IMR-90 (cell line): ENCODE data around the gene CLK1. TPM values are rescaled to one million over a fixed set of nuclear protein-coding genes. Genes with fewer than 3 reads are reported as not detected.
"Not testable (repeated sequence)": the region's sequence is repeated elsewhere in the genome, so short reads cannot be mapped to it uniquely, and the experiment has no call there.

Source experiments
- ATAC-seq: fragments of 200-7000 bp; cut with Tn5 transposase; 2 replicates; pipeline ENCODE4 v1.9.1; 2020; ENCODE audit warnings: low read depth, mild to moderate bottlenecking, moderate library complexity
- BruUV-seq: library from RNA; stranded (reverse); fragments of 400-500 nt; replicated peaks from 2 replicates; lab custom pipeline; 2021; lab: Mats Ljungman, UMichigan
- CTCF ChIA-PET: fragments of 300-600 bp; formaldehyde crosslinking; extraction: SDS; loops from one replicate; lab custom pipeline; 2021; ENCODE audit warnings: antibody characterized with exemption; lab: Yijun Ruan, JAX
- POLR2A ChIA-PET: fragments of 300-600 bp; sonication (Branson Sonifier 250); formaldehyde crosslinking; loops from one replicate; lab custom pipeline; 2022; ENCODE audit warnings: antibody characterized with exemption; ENCODE audit not compliant: unreplicated experiment; lab: Charles Lee
- DNase-seq: peaks from one replicate; pipeline ENCODE4 v3.0.0; 2013
- H2AFZ ChIP-seq: replicated peaks from 2 replicates; pipeline ENCODE3; 2013; ENCODE audit warnings: low read length, mild to moderate bottlenecking; ENCODE audit not compliant: poor library complexity
- H2AK5ac ChIP-seq: 2 replicates; pipeline ENCODE4 v1.6.1; 2013; ENCODE audit warnings: low read depth, low read length, inconsistent platforms
- H2AK9ac ChIP-seq: replicated peaks from 2 replicates; pipeline ENCODE3; 2013; ENCODE audit warnings: mild to moderate bottlenecking, low read depth, low read length, moderate library complexity; ENCODE audit not compliant: poor library complexity
- H2BK120ac ChIP-seq: 2 replicates; pipeline ENCODE4 v1.6.1; 2013; ENCODE audit warnings: low read depth, low read length, inconsistent platforms
- H2BK15ac ChIP-seq: 3 replicates; pipeline ENCODE4 v1.6.1; 2013; ENCODE audit warnings: low read depth, low read length, inconsistent platforms
- H2BK20ac ChIP-seq: 2 replicates; pipeline ENCODE4 v1.6.1; 2013; ENCODE audit warnings: low read depth, mild to moderate bottlenecking, inconsistent platforms, low read length, moderate library complexity
- H2BK5ac ChIP-seq: 2 replicates; pipeline ENCODE4 v1.6.1; 2013; ENCODE audit warnings: mild to moderate bottlenecking, low read depth, low read length, inconsistent platforms; ENCODE audit not compliant: poor library complexity, severe bottlenecking
- H3K14ac ChIP-seq: replicated peaks from 2 replicates; pipeline ENCODE4 v1.6.1; 2013; ENCODE audit warnings: low read depth, low read length, inconsistent platforms
- H3K18ac ChIP-seq: 2 replicates; pipeline ENCODE4 v1.6.1; 2013; ENCODE audit warnings: low read depth, low read length, control low read depth
- H3K23ac ChIP-seq: 2 replicates; pipeline ENCODE4 v1.6.1; 2013; ENCODE audit warnings: low read depth, low read length, inconsistent platforms
- H3K27ac ChIP-seq: 2 replicates; pipeline ENCODE4 v1.5.1; 2013; ENCODE audit warnings: mild to moderate bottlenecking, control low read depth, low read length; ENCODE audit not compliant: insufficient read depth
- H3K27me3 ChIP-seq: 2 replicates; pipeline ENCODE4 v1.6.1; 2013; ENCODE audit warnings: low read length; ENCODE audit not compliant: control insufficient read depth, insufficient read depth
- H3K36me3 ChIP-seq: 2 replicates; pipeline ENCODE4 v1.6.1; 2013; ENCODE audit warnings: low read length, mixed read lengths; ENCODE audit not compliant: control insufficient read depth, insufficient read depth
- H3K4ac ChIP-seq: 2 replicates; pipeline ENCODE4 v1.6.1; 2013; ENCODE audit warnings: low read depth, low read length, inconsistent platforms
- H3K4me1 ChIP-seq: 2 replicates; pipeline ENCODE4 v1.6.1; 2013; ENCODE audit warnings: low read length, mixed read lengths; ENCODE audit not compliant: control insufficient read depth, insufficient read depth
- H3K4me2 ChIP-seq: 2 replicates; pipeline ENCODE4 v1.6.1; 2013; ENCODE audit warnings: low read depth, mild to moderate bottlenecking, control low read depth, low read length, moderate library complexity
- H3K4me3 ChIP-seq: 2 replicates; pipeline ENCODE4 v1.5.1; 2013; ENCODE audit warnings: low read depth, mild to moderate bottlenecking, control low read depth, low read length, moderate library complexity; ENCODE audit not compliant: insufficient read depth
- H3K56ac ChIP-seq: 2 replicates; pipeline ENCODE4 v1.6.1; 2013; ENCODE audit warnings: low read length, inconsistent platforms; ENCODE audit not compliant: insufficient read depth; ENCODE audit errors: extremely low read depth
- H3K79me1 ChIP-seq, 2 experiments: 2 replicates each; pipeline ENCODE4 v1.6.1; 2013; ENCODE audit warnings: low read length in 2 of 2, inconsistent platforms in 1 of 2, low read depth in 1 of 2
- H3K9ac ChIP-seq: 2 replicates; pipeline ENCODE4 v1.6.1; 2013; ENCODE audit warnings: low read depth, low read length, control low read depth
- H3K9me1 ChIP-seq: 2 replicates; pipeline ENCODE4 v1.6.1; 2013; ENCODE audit warnings: low read length, inconsistent platforms; ENCODE audit not compliant: insufficient read depth
- H3K9me3 ChIP-seq: 2 replicates; pipeline ENCODE4 v1.6.1; 2013; ENCODE audit warnings: low read length; ENCODE audit not compliant: control insufficient read depth, insufficient read depth
- H4K20me1 ChIP-seq: 2 replicates; pipeline ENCODE4 v1.6.1; 2013; ENCODE audit warnings: low read length, inconsistent platforms; ENCODE audit not compliant: insufficient read depth
- H4K5ac ChIP-seq: 2 replicates; pipeline ENCODE4 v1.6.1; 2013; ENCODE audit warnings: mild to moderate bottlenecking, low read depth, low read length, control low read depth
- H4K8ac ChIP-seq, 2 experiments: 2 replicates each; pipeline ENCODE4 v1.6.1; 2013; ENCODE audit warnings: low read depth in 2 of 2, low read length in 2 of 2, control low read depth in 1 of 2, inconsistent platforms in 1 of 2
- H4K91ac ChIP-seq: 2 replicates; pipeline ENCODE4 v1.6.1; 2013; ENCODE audit warnings: low read depth, low read length, inconsistent platforms; ENCODE audit not compliant: insufficient read depth
- BHLHE40 ChIP-seq: fragments of 150-350 bp; IDR thresholded peaks from 2 replicates; pipeline ENCODE4 v1.6.1; 2016; ENCODE audit warnings: mild to moderate bottlenecking, low read depth, low read length
- POLR2A ChIP-seq: IDR thresholded peaks from 2 replicates; pipeline ENCODE4 v1.6.1; 2012; ENCODE audit warnings: mild to moderate bottlenecking, low read depth, low read length
- WGBS, 2 experiments: methylation state at CpG; one replicate each; pipeline versions ENCODE4 v1.1.5 to v1.1.7; 2013; ENCODE audit warnings: missing lambda C conversion rate in 2 of 2; ENCODE audit not compliant: insufficient read length in 1 of 2; ENCODE audit errors: extremely low coverage in 2 of 2; 5-methylcytosine and 5-hydroxymethylcytosine counted together
- dilution Hi-C: fragments of 300-500 bp; cut with HindIII; formaldehyde crosslinking; loops from one replicate; pipeline ENCODE4 v1.14.3; 2018; ENCODE audit warnings: low sequenced_read_pairs; ENCODE audit not compliant: unreplicated experiment
- in situ Hi-C: fragments of 300-500 bp; cut with MboI; formaldehyde crosslinking; loops from 3 replicates; pipeline ENCODE4 v1.14.3; 2019; ENCODE audit warnings: low sequenced_read_pairs, inconsistent platforms, mixed read lengths
- intact Hi-C: fragments of 100-400 bp; cut with micrococcal nuclease; formaldehyde crosslinking; loops from 2 replicates; pipeline ENCODE4 v1.10.0; 2022
- polyA plus RNA-seq, 3 experiments: library from polyadenylated mRNA; depleted of rRNA; stranded (reverse); fragments of >200 nt; gene quantifications; 2 replicates each; pipeline ENCODE4 v1.2.3, GENCODE V29; 2012; ENCODE audit warnings: low replicate concordance in 1 of 3
- total RNA-seq: library from RNA; depleted of rRNA; stranded (reverse); fragments of >200 nt; gene quantifications from 2 replicates; pipeline ENCODE4 v1.2.3, GENCODE V29; 2012

Gene CLK1
- total and polyA plus RNA-seq, 2 of the 4 experiments (the other 2 are of a cell fraction): 26.2 to 35.5 TPM

DNA sequence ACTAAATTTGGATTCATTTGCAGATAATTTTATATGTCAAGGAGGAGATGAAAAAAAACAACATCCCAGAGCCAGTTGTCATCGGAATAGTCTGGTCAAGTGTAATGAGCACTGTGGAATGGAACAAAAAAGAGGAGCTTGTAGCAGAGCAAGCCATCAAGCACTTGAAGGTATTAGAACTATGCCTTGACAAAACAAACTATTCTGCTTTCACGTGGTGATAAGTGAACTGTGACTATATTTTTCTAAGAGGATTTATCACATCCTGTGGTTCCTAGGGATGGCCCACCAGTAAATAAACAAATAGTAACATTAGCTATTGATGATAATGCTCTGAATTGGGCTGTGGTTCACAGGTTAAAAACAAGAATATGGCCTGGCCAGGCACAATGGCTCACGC is 45.7 kb downstream of the CLK1 start:
- H4K91ac ChIP-seq, H3K9ac ChIP-seq, H3K27me3 ChIP-seq, H3K56ac ChIP-seq, H3K14ac ChIP-seq, H4K8ac ChIP-seq, H4K5ac ChIP-seq, CTCF ChIA-PET, H3K4me1 ChIP-seq, H3K9me3 ChIP-seq, H3K4me2 ChIP-seq, H2AK9ac ChIP-seq, H3K4ac ChIP-seq, H3K9me1 ChIP-seq, H2BK20ac ChIP-seq, H2BK120ac ChIP-seq, H2AFZ ChIP-seq, H3K23ac ChIP-seq, H2AK5ac ChIP-seq, H3K18ac ChIP-seq, in situ Hi-C loops, H2BK15ac ChIP-seq, BruUV-seq, H3K4me3 ChIP-seq, dilution Hi-C loops: not testable (repeated sequence)
- POLR2A ChIA-PET: interaction anchor here (0.7 to 0.8 kb wide), 2 partner anchors 10 to 50 kb away, joined by 3 to 4 read pairs; no protein-coding TSS in a partner anchor
- TF ChIP-seq BHLHE40: peak; percentile 4; the same call in 1 of the 2 replicates
- peak; percentile 9; the same call in 1 of the 2 replicates for TF ChIP-seq POLR2A
- Histone ChIP-seq H3K36me3 (peaks cover 44% of the 10 kb centered on the region), H2BK5ac (peak overlapping the region; percentile 21), H3K79me1 (peaks cover 24 to 51% of the 10 kb centered on the region in 2 experiments), H4K20me1 (peaks cover 61% of the 10 kb centered on the region), H3K27ac (peak overlapping the region; percentile 32; the same call in 1 of the 2 replicates)
- ATAC-seq (peak; percentile 88), DNase-seq (peak; percentile 69)
- WGBS, 2 experiments: 75% methylated on average over 1 of the region's 3 CpGs; no CpG with 5 or more reads in 1 of the 2 experiments
- intact Hi-C loops: loop anchor here (2.0 to 10.0 kb wide), 2 partner anchors 44 to 204 kb away; no protein-coding TSS in a partner anchor
